ENCODE results near the gene KIAA2012.

The KIAA2012 gene

GRCh38 chr2:202090530-202090929 lies 17.5 kb downstream of the KIAA2012 start:
- DNase-seq = no peak

GRCh38 chr2:202091476-202091875 lies 18.4 kb downstream of the KIAA2012 start:
- no peak for DNase-seq

GRCh38 chr2:202094426-202094986 lies 21.5 kb downstream of the KIAA2012 start:
- DNase-seq = no peak

DNA sequence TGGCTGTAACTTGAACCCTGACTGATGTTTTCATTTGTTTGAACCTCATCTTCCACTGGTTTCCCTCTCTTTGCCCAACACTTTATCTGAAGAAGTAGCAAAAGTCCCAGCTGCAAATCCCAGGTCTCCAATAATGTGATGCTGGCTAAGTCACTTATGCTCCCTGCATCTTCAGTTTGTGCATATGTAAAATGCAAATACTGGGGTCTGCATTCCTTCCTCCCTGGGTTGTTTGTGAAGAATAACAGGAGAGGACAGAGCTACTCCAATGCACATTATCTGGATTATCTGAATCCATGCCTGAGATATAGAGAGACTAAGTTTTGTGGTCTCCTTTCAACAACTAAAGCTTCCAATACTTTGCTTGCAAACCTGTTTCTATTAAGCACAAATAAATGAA lies 22.2 kb downstream of the KIAA2012 start:
- DNase-seq = no peak

DNA sequence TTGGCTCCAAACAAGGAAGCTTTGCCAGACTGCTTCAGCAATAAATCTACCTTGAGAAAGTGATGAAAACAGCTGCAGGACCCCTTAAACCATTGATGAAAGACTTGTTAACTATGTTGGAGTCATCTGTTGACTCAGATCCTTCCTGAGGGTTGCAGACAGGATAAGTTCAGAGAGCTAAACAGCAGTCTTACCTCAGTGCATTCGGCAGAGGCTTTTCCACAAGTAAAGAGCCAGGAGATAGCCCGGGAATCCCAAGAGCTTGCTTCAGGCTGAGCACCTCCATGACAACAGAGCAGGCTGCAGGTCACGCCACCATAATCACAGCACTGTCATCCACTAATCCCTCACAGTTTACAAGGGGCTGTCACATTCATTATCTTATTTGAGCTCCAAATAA lies 23.7 kb downstream of the KIAA2012 start:
- no peak for DNase-seq

DNA sequence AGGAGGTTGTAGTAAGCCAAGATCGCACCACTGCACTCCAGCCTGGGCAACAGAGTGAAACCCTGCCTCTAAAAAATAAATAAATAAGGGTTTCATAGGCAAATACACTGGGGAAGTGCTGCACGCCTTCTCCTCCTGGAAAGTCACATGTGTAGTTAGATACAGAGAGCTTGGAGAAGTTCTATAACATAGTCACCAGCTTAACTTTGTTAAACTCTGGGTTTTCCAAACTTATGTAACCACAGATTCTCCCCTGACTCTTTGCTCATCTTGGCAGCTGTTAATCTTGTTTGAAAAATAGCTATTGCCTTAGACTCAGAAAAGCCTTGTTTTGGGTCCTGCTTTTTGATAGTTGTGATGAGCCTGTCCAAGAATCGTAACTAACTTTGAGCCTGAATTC lies 25.2 kb downstream of the KIAA2012 start:
- no peak for DNase-seq

GRCh38 chr2:202099515-202099914 lies 26.5 kb downstream of the KIAA2012 start:
- no peak for DNase-seq

DNA sequence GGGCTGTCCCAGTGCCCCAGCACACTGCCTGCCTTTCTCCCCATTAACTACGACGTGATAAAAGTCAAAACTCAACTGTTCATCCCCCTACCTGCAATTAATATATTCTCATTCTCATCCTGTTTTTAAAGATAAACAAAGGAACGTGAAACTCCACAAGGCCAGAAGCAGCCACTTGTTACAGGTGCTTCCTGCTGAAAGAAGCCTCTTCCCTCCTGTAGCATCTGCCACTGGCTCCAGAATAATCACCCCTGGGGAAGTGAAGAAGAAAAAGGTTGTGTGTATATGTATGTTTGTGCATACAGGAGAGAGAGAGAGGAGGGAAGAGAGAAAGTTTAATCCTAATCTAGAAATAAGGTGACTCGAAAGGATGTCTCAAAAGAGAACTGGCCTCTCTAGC lies 27.1 kb downstream of the KIAA2012 start:
- no peak for DNase-seq

- DNase-seq = no peak
Measured at GRCh38 chr2:202101026-202101579, 28.0 kb downstream of the KIAA2012 start.

GRCh38 chr2:202102425-202103000 lies 29.5 kb downstream of the KIAA2012 start:
- DNase-seq = no peak

- peak; percentile 15 for DNase-seq
Measured at GRCh38 chr2:202104286-202104870, 31.3 kb downstream of the KIAA2012 start.

DNA sequence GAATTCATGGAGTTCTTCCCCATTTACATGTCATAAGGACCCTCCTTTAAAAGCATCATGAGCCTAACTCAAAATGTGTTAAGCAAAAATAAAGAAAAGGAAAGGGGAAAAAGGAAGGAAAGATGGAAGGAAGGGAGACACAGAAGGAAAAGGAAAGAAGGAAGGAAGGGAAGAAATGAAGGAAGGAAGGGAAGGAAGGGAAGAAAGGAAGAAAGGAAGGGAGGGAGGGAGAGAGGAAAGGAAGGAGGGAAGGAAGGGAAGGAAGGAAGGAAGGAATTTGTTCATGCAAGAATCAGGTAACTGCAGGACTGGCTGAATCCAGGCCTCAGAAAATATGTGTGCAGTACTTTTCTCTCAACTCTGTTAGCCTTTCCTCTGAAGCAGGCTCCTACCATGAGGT lies 32.0 kb downstream of the KIAA2012 start:
- no peak for DNase-seq

DNA sequence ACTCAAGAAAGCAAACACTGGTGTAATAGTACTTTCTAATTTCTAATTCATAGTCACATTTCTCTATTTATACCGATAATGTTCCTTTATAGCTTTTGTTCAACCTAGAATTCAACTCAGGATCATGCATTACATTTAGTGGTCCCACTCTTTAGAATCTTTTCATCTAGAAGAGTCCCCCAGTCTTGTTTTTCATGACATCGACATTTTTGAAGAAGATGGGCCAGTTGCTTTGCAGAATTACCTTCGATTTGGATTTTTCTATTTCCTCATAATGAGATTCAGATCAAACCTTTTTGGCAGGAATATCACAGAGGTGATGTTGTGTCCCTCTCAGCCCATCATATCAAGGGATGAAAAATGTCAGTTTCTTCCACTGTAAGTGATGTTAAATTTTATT lies 35.3 kb downstream of the KIAA2012 start:
- DNase-seq = no peak

DNA sequence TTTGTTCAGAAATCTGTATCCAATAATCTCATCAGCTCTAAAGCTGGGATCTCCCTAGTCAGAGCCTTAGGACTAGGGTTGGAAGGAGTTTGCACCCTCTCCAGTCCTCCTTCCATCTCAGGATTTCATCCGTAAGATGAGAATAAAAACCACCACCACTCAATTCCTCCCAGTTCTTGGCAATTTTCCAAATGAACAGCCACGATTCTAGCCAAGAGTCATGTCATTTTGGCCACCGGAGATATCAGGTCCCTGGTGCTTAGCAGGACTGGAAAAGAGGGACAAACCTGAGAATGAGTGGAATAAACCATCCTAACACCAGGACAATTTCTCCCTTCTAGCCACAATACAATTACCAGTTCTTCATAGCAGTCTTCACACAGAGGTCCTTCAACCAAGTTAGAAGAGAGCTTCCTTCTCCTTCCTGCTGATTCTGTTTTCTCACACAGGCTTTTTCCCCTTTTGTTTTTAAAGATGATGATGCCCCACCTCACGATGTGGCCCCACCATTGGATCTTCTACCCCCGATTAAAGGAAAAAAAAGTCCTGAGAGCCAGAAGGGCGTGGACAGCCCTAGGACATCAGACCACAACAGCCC lies 36.2 kb downstream of the KIAA2012 start:
- no peak for DNase-seq

GRCh38 chr2:202109737-202110184 lies 36.7 kb downstream of the KIAA2012 start:
- no peak for DNase-seq

- no peak for DNase-seq
Measured at GRCh38 chr2:202110491-202110890, 37.4 kb downstream of the KIAA2012 start.

- DNase-seq = no peak
Measured at GRCh38 chr2:202112041-202112440, 39.0 kb downstream of the KIAA2012 start.

- no peak for DNase-seq
Measured at GRCh38 chr2:202113571-202114142, 40.6 kb downstream of the KIAA2012 start.

GRCh38 chr2:202114291-202114690 lies 41.2 kb downstream of the KIAA2012 start:
- no peak for DNase-seq

DNA sequence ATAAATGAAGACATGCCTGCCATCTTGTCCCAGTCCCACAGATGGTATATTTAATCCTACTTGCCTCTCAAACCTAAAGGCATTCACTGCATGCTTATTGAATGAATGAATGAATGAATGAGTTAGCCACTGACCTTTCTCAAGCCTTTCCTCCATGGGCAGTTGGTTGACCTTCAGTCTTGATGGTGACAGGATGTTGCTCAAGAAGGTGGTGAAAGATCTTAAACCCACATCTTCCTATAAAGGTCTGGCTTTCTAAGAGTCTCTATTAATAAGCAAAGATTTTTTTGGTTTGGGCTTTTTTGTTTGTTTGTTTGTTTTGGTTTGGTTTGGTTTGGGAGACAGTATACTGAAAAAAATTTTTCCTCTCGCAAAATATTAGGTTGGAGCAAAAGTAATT lies 41.7 kb downstream of the KIAA2012 start:
- no peak for DNase-seq

- DNase-seq = no peak
Measured at GRCh38 chr2:202115479-202115971, 42.5 kb downstream of the KIAA2012 start.

DNA sequence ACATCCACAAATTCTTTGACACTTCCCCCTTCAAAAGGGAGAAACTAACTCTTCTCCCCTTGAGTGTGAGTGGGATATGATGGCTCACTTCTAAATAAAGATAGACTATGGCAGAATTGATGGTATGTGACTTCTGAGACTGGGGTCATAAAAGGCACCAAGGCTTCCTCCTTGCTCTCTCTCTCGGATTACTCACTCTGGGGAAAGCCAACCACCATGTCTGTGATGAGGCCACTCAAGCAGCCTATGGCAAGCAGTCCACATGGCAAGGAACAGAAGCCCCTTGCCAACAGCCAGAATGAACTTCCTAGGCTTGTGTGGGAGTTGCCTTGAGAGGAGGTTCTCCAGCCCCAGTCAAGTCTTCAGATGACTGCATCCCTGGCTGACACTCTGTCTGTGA lies 43.6 kb downstream of the KIAA2012 start:
- DNase-seq = no peak

- DNase-seq = no peak
Measured at GRCh38 chr2:202118168-202118567, 45.1 kb downstream of the KIAA2012 start.

DNA sequence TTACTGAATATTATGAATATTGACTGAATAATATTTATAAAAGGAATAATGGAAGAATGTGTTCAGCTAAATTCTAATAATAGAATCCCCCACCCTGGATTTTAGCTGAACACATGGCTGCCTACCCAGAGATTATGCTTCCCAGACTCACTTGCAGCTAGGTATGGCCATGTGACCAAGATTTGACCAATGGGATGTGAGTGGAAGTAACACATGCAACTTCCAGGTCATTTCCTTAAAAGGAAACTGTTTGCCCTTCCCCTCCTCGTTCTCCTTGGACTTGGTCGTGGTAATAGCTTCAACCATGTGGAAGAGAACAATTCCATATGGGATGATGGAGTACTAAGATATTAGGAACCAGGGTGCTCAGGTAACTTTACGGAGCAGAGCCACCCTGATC lies 47.8 kb downstream of the KIAA2012 start:
- no peak for DNase-seq

Measured in stimulated activated CD4-positive, alpha-beta T cell treated with anti-CD3 and anti-CD28 coated beads, Interleukin-4, amount 100 ng/mL, for 1 hour (primary cell).